CD4-positive, alpha-beta T cell (primary cell): ENCODE results near the gene HACD1. TPM values are rescaled to one million over a fixed set of nuclear protein-coding genes. Genes with fewer than 3 reads are reported as not detected.

Experiments used
- ATAC-seq: fragments of 200-7000 bp; cut with Tn5 transposase; one replicate; pipeline ENCODE4 v1.10.0; 2022; ENCODE audit warnings: mild to moderate bottlenecking; ENCODE audit not compliant: poor library complexity
- CTCF ChIA-PET: fragments of 350-600 bp; sonication (Branson Sonifier 250); formaldehyde crosslinking; loops from one replicate; lab custom pipeline; 2021; ENCODE audit warnings: antibody characterized with exemption, inconsistent platforms; lab: Charles Lee
- POLR2A ChIA-PET: fragments of 350-600 bp; sonication (Branson Sonifier 250); formaldehyde crosslinking; loops from one replicate; lab custom pipeline; 2021; ENCODE audit warnings: antibody characterized with exemption, inconsistent platforms; lab: Charles Lee
- DNase-seq, 14 experiments: peaks; one replicate each; pipeline ENCODE4 v3.0.0-alpha.2; 2013 to 2020; ENCODE audit warnings: mixed read lengths in 2 of 14
- H3K27ac ChIP-seq, 2 donors: one replicate each; pipeline versions ENCODE4 v1.5.1 to v1.7.0; 2013; ENCODE audit warnings: low read length in 2 of 2, low read depth in 1 of 2, mild to moderate bottlenecking in 1 of 2
- H3K27me3 ChIP-seq, 2 experiments: 1 replicate in 1 of 2; 2 replicates in 1 of 2; pipeline versions ENCODE4 v1.6.1 to v1.7.0; 2013; ENCODE audit warnings: low read length in 2 of 2, control low read depth in 1 of 2, mild to moderate bottlenecking in 1 of 2, moderate library complexity in 1 of 2; ENCODE audit not compliant: insufficient read depth in 2 of 2, control insufficient read depth in 1 of 2
- H3K36me3 ChIP-seq: one replicate; pipeline ENCODE4 v1.6.1; 2013; ENCODE audit warnings: low read length, control low read depth; ENCODE audit not compliant: insufficient read depth
- H3K4me1 ChIP-seq: one replicate; pipeline ENCODE4 v1.6.1; 2013; ENCODE audit warnings: low read length, control low read depth; ENCODE audit not compliant: insufficient read depth
- H3K4me3 ChIP-seq: one replicate; pipeline ENCODE4 v1.5.1; 2013; ENCODE audit warnings: mild to moderate bottlenecking, low read length, moderate library complexity
- H3K9me3 ChIP-seq, 2 experiments: 1 replicate in 1 of 2; 2 replicates in 1 of 2; pipeline versions ENCODE4 v1.6.1 to v1.7.0; 2013; ENCODE audit warnings: low read length in 2 of 2, mild to moderate bottlenecking in 2 of 2, control low read depth in 1 of 2, moderate library complexity in 1 of 2; ENCODE audit not compliant: control insufficient read depth in 1 of 2, insufficient read depth in 1 of 2
- H3K27ac Mint-ChIP-seq: one replicate; pipeline ENCODE4 v1.8.0; 2020; ENCODE audit warnings: mixed read lengths
- H3K27me3 Mint-ChIP-seq: one replicate; pipeline ENCODE4 v1.8.0; 2021; ENCODE audit warnings: mixed read lengths
- H3K36me3 Mint-ChIP-seq: one replicate; pipeline ENCODE4 v1.8.0; 2021; ENCODE audit warnings: low read depth, mixed read lengths
- H3K4me1 Mint-ChIP-seq: one replicate; pipeline ENCODE4 v1.8.0; 2021; ENCODE audit warnings: low read depth, mixed read lengths
- H3K4me3 Mint-ChIP-seq: one replicate; pipeline ENCODE4 v1.8.0; 2020; ENCODE audit warnings: mild to moderate bottlenecking, mixed read lengths
- H3K9me3 Mint-ChIP-seq: one replicate; pipeline ENCODE4 v1.8.0; 2020; ENCODE audit warnings: mixed read lengths
- intact Hi-C, 2 experiments: fragments of 100-400 bp; cut with DNase I in 1 of 2; cut with micrococcal nuclease in 1 of 2; formaldehyde crosslinking; loops; one replicate each; pipeline versions ENCODE4 v1.15.1 to v1.9.0; 2023 to 2025; cut with DNase I, micrococcal nuclease
- total RNA-seq, 174 experiments: library from RNA in 2 of 174; stranded (reverse) in 2 of 174; gene quantifications; one replicate each; pipeline ENCODE4 v1.2.3 and lab custom pipeline; 2021 to 2026
- TF ChIP-seq, protein P1 (sequence below): fragments of 200-600 bp; IDR thresholded peaks from one replicate; pipeline ENCODE4 v1.8.0; 2022; ENCODE audit warnings: antibody characterized with exemption, mild to moderate bottlenecking

The HACD1 gene
- total RNA-seq, 2 experiments from 2014 or later, result 0.75 to 0.77 TPM

DNA sequence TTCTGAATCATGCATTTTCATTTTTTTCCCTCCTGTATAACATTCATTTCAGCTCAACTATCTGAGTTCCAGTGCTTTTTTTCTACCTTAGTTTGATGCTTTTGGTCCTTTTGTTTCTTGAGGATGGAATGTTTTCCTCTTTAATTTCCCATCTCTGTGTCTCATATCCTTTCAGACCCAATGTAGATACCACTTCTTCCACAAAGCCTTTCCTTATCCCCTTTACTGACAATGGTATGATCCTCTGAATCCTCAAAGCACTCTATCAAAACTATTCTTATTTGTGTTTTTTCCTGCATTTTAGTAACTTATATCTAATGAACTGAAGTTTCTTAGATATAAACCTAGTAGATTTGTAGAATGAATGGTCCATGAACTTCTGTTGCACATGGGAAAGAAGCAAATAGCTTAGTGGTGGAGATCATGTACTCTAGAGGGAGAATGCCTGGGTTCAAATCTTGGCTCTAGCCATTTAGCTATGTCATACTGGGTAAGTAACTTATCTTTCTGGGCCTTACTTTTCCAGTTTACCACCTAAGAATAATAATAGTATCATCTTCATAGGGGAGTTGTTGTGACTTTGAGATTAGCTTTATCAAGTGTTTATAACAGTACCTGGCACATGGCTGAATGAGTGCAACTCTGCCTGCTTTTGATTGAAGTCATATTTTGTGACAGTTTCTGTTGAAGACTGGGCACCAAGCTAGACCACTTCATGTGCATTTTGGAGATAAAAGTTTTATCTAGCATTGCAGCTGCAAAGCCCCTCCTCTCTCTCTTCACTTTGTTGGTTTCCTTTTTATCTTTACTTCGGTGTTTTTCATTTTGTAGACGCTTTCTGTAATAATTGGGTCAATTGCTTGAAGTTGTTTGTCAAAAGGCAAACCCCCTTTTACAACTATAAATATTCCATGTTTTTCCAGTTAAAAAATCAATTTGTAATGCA, 45.3 kb upstream of the HACD1 start:
- Histone ChIP-seq H3K9me3 (no peaks in the 10 kb centered on the region), H3K36me3 (peaks cover 3% of the 10 kb centered on the region), H3K27me3 (no peaks in the 10 kb centered on the region), H3K27ac (no peak overlapping the region), H3K4me1 (peaks cover 7% of the 10 kb centered on the region), H3K4me3 (no peak overlapping the region)
- CTCF ChIA-PET, result interaction anchor here (1.0 to 1.3 kb wide), 3 partner anchors 13 to 37 kb away, joined by 3 to 4 read pairs (median 4); partner anchors contain the start of gene STAM
- Mint-ChIP-seq H3K27ac (peak overlapping the region; percentile 31), H3K4me1 (peaks cover 64% of the 10 kb centered on the region), H3K27me3 (no peaks in the 10 kb centered on the region), H3K9me3 (no peaks in the 10 kb centered on the region), H3K36me3 (peaks cover 47% of the 10 kb centered on the region), H3K4me3 (peak overlapping the region; percentile 60)
- intact Hi-C loops, result no loop called here
- DNase-seq, result peak in 2 of 14 experiments; percentile 18 to 31
- ATAC-seq, result no peak
- POLR2A ChIA-PET, result interaction anchor here (0.8 to 1.9 kb wide), 5 partner anchors 9 to 45 kb away, joined by 3 to 11 read pairs (median 3); partner anchors contain the start of gene STAM
- TF ChIP-seq, protein P1, sequence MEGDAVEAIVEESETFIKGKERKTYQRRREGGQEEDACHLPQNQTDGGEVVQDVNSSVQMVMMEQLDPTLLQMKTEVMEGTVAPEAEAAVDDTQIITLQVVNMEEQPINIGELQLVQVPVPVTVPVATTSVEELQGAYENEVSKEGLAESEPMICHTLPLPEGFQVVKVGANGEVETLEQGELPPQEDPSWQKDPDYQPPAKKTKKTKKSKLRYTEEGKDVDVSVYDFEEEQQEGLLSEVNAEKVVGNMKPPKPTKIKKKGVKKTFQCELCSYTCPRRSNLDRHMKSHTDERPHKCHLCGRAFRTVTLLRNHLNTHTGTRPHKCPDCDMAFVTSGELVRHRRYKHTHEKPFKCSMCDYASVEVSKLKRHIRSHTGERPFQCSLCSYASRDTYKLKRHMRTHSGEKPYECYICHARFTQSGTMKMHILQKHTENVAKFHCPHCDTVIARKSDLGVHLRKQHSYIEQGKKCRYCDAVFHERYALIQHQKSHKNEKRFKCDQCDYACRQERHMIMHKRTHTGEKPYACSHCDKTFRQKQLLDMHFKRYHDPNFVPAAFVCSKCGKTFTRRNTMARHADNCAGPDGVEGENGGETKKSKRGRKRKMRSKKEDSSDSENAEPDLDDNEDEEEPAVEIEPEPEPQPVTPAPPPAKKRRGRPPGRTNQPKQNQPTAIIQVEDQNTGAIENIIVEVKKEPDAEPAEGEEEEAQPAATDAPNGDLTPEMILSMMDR, result no peak

DNA sequence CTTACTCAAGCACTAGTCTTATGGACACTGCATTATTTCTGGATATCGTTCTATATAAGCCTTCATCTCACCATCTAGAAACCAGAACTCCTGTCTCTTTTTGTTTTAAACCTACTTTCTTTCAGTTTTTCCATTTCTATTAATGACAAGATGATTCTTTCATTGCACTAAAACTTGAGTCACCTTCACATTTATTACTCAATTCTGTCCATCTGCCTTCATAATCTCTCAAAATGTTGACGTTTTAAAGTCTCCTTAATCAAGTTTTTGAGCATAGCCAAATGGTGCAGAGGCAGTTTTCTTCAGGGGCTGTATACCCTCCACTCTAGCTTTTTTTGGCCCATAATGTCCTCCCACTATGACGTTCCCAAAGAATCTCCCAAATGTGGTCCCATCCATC, 44.3 kb upstream of the HACD1 start:
- H3K27me3 Mint-ChIP-seq, result no peaks in the 10 kb centered on the region
- ATAC-seq (no peak), DNase-seq (no peak)
- H3K4me1 Mint-ChIP-seq, result peaks cover 68% of the 10 kb centered on the region
- H3K4me1 ChIP-seq, result peaks cover 7% of the 10 kb centered on the region
- CTCF ChIA-PET, result interaction anchor here (1.1 to 1.3 kb wide), 2 partner anchors 8 to 14 kb away, joined by 3 read pairs; no protein-coding TSS in a partner anchor
- H3K4me3 ChIP-seq, result no peak overlapping the region
- no peak overlapping the region for H3K27ac ChIP-seq
- no peaks in the 10 kb centered on the region for H3K9me3 ChIP-seq
- POLR2A ChIA-PET, result interaction anchor here (1.0 to 1.9 kb wide), 2 partner anchors 10 to 18 kb away, joined by 3 to 11 read pairs; partner anchors contain the start of gene STAM
- TF ChIP-seq, protein P1, result no peak
- H3K27me3 ChIP-seq, result no peaks in the 10 kb centered on the region
- H3K36me3 Mint-ChIP-seq, result peaks cover 50% of the 10 kb centered on the region
- intact Hi-C loops, result no loop called here
- no peak overlapping the region for H3K4me3 Mint-ChIP-seq
- peak overlapping the region; percentile 2 for H3K27ac Mint-ChIP-seq
- peaks cover 3% of the 10 kb centered on the region for H3K36me3 ChIP-seq
- no peaks in the 10 kb centered on the region for H3K9me3 Mint-ChIP-seq

DNA sequence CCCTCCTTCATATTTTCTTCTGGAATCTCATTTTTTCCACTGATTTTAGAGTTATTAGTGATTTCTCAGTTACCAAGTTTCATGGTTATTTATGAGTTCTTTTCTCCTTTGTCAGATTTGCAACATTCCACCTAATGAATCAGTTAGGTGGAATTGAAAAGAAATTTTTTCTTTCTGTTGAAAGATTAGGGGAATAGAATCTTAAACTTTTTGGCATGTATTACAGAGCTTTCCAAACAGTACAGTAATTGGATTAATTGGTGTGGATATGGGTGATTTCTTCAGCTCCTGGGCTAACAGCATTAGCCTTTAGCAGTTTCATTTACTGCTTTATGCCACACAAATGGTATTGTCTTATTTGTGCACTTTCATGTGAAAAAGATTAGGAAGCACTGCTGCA, 43.7 kb upstream of the HACD1 start:
- Mint-ChIP-seq H3K27me3 (no peaks in the 10 kb centered on the region), H3K36me3 (peaks cover 54% of the 10 kb centered on the region), H3K4me1 (peaks cover 68% of the 10 kb centered on the region), H3K27ac (peak overlapping the region; percentile 2), H3K4me3 (no peak overlapping the region), H3K9me3 (no peaks in the 10 kb centered on the region)
- DNase-seq (no peak), ATAC-seq (no peak)
- no peak overlapping the region for H3K27ac ChIP-seq
- ChIA-PET POLR2A (no interaction called here), CTCF (interaction anchor here (1.3 kb wide), 1 partner anchor 8 kb away, joined by 3 read pairs; no protein-coding TSS in a partner anchor)
- no peaks in the 10 kb centered on the region for H3K9me3 ChIP-seq
- peaks cover 3% of the 10 kb centered on the region for H3K36me3 ChIP-seq
- peaks cover 8% of the 10 kb centered on the region for H3K4me1 ChIP-seq
- TF ChIP-seq, protein P1, result no peak
- no peaks in the 10 kb centered on the region for H3K27me3 ChIP-seq
- H3K4me3 ChIP-seq, result no peak overlapping the region
- intact Hi-C loops, result no loop called here
